ENCODE measurements around the gene FBXL20. TPM values are rescaled to one million over a fixed set of nuclear protein-coding genes. Genes with fewer than 3 reads are reported as not detected.

FBXL20 gene
- 13.5 and 15.1 TPM in 2 replicates for total RNA-seq (ENCODE audit: low replicate concordance)

GRCh38 chr17:39401412-39402243 lies at the start of gene FBXL20:
TSS of gene FBXL20 (minus strand) at chr17:39401626. CDS start at chr17:39401402, 224 bp downstream.

GRCh38 chr17:39450847-39451581 lies 49.6 kb upstream of the FBXL20 start, which contains the start of gene MED1:
TSS of gene MED1 (minus strand) at chr17:39451263. CDS start at chr17:39451062, 201 bp downstream.

GRCh38 chr17:39225308-39225958 lies 176.0 kb downstream of the FBXL20 start, which contains the start of gene STAC2:
TSS of gene STAC2 (minus strand) at chr17:39225945. CDS start at chr17:39225502, 443 bp downstream.

Other genes starting within 250 kb of the FBXL20 start
- 0.23 and 16.8 TPM in 2 replicates for gene PLXDC1, start 250.0 kb downstream of the FBXL20 start, total RNA-seq (ENCODE audit: low replicate concordance)
- not detected in 2 replicates for gene ARL5C, start 235.5 kb downstream of the FBXL20 start, total RNA-seq (ENCODE audit: low replicate concordance)
- 3.7 and 6.9 TPM in 2 replicates for gene CACNB1, start 204.0 kb downstream of the FBXL20 start, total RNA-seq (ENCODE audit: low replicate concordance)
- 2,321 and 2,907 TPM in 2 replicates for gene RPL19, start 201.3 kb downstream of the FBXL20 start, total RNA-seq (ENCODE audit: low replicate concordance)
- under 0.01 TPM in 1 of 2 replicates, not detected in the other for gene STAC2, start 175.7 kb downstream of the FBXL20 start, total RNA-seq (ENCODE audit: low replicate concordance)
- 11.0 and 16.5 TPM in 2 replicates for gene MED1, start 49.6 kb upstream of the FBXL20 start, total RNA-seq (ENCODE audit: low replicate concordance)
- 12.2 and 14.9 TPM in 2 replicates for gene CDK12, start 59.9 kb upstream of the FBXL20 start, total RNA-seq (ENCODE audit: low replicate concordance)
- gene NEUROD2, start 206.3 kb upstream of the FBXL20 start, total RNA-seq (ENCODE audit: low replicate concordance), result not detected in 2 replicates
- 3.0 TPM in 1 of 2 replicates, not detected in the other for gene PPP1R1B, start 225.3 kb upstream of the FBXL20 start, total RNA-seq (ENCODE audit: low replicate concordance)
- gene STARD3, start 235.5 kb upstream of the FBXL20 start, total RNA-seq (ENCODE audit: low replicate concordance), result 18.4 and 49.3 TPM in 2 replicates